Measurements from ENCODE around the gene OOSP4A.

GRCh38 chr11:60005360-60005759 lies 41.5 kb downstream of the OOSP4A start:
- no peak for TF ChIP-seq EP300 (IDR thresholded peaks at IDR 0.05)
- TF ChIP-seq CTCF (IDR thresholded peaks at IDR 0.05) = no peak

All from tibial nerve (tissue), 4 donors.